Endodermal cell (in vitro differentiated cells): ENCODE results near the gene SNX7. TPM values are rescaled to one million over a fixed set of nuclear protein-coding genes. Genes with fewer than 3 reads are reported as not detected.

Experiments
- DNase-seq: peaks from one replicate; pipeline ENCODE4 v3.0.0-alpha.2; 2017
- H3K27ac ChIP-seq: 2 replicates; pipeline ENCODE4 v1.5.1; 2013; ENCODE audit warnings: mild to moderate bottlenecking, low read depth, low read length, moderate library complexity
- H3K27me3 ChIP-seq: 2 replicates; pipeline ENCODE4 v1.6.1; 2013; ENCODE audit warnings: mild to moderate bottlenecking, low read length, moderate library complexity; ENCODE audit not compliant: insufficient read depth, control insufficient read depth, poor library complexity, severe bottlenecking
- H3K36me3 ChIP-seq: 2 replicates; pipeline ENCODE4 v1.7.0; 2013; ENCODE audit warnings: mild to moderate bottlenecking, low read length, moderate library complexity; ENCODE audit not compliant: control insufficient read depth, insufficient read depth
- H3K4me1 ChIP-seq: one replicate; pipeline ENCODE4 v1.7.0; 2013; ENCODE audit warnings: low read length; ENCODE audit not compliant: control insufficient read depth, insufficient read depth
- H3K4me3 ChIP-seq: 2 replicates; pipeline ENCODE4 v1.5.1; 2013; ENCODE audit warnings: mild to moderate bottlenecking, low read length, moderate library complexity
- H3K9ac ChIP-seq: 2 replicates; pipeline ENCODE4 v1.6.1; 2013; ENCODE audit warnings: mild to moderate bottlenecking, low read length, moderate library complexity; ENCODE audit not compliant: poor library complexity, severe bottlenecking; ENCODE audit errors: extremely low read depth
- H3K9me3 ChIP-seq: 2 replicates; pipeline ENCODE4 v1.6.1; 2013; ENCODE audit warnings: mild to moderate bottlenecking, low read length, moderate library complexity; ENCODE audit not compliant: control insufficient read depth
- H3K27ac Mint-ChIP-seq: 2 replicates; pipeline ENCODE4 v1.8.0; 2020; ENCODE audit warnings: mixed read lengths
- H3K27me3 Mint-ChIP-seq: 2 replicates; pipeline ENCODE4 v1.8.0; 2021; ENCODE audit warnings: mild to moderate bottlenecking, mixed read lengths; ENCODE audit not compliant: insufficient read depth
- H3K36me3 Mint-ChIP-seq: 2 replicates; pipeline ENCODE4 v1.8.0; 2020; ENCODE audit warnings: low read depth, mixed read lengths
- H3K4me1 Mint-ChIP-seq: 2 replicates; pipeline ENCODE4 v1.8.0; 2020; ENCODE audit warnings: mixed read lengths
- H3K4me3 Mint-ChIP-seq: 2 replicates; pipeline ENCODE4 v1.8.0; 2020; ENCODE audit warnings: mild to moderate bottlenecking, moderate library complexity, mixed read lengths
- H3K9me3 Mint-ChIP-seq: 2 replicates; pipeline ENCODE4 v1.8.0; 2020; ENCODE audit warnings: mild to moderate bottlenecking, mixed read lengths
- WGBS, 2 experiments: methylation state at CpG; one replicate each; pipeline versions ENCODE4 v1.1.5 to v1.1.7; 2013; ENCODE audit warnings: missing lambda C conversion rate in 2 of 2, mixed read lengths in 1 of 2; ENCODE audit not compliant: insufficient coverage in 1 of 2, insufficient read length in 1 of 2; 5-methylcytosine and 5-hydroxymethylcytosine counted together
- total RNA-seq, 2 donors: library from RNA; stranded (reverse); fragmentation: NEBNext Ultra II Directional in 1 of 2; extraction: Animal tissue kit (Norgen Biotek cat#: 25700) in 1 of 2; gene quantifications; 2 replicates in 1 of 2; 3 replicates in 1 of 2; pipeline ENCODE4 v1.2.1, GENCODE V29; 2021
- TF ChIP-seq, protein P1 (sequence below): fragments of 200-600 bp; sonication (generic); conservative IDR thresholded peaks from 2 replicates; pipeline ENCODE4 v1.5.0; 2021; ENCODE audit warnings: antibody characterized with exemption, mild to moderate bottlenecking

Gene SNX7
- total RNA-seq, 2 donors from 2014 or later, result 37.5 to 41.5 TPM

GRCh38 chr1:98739762-98740161 lies 78.2 kb downstream of the SNX7 start:
- TF ChIP-seq, protein P1, sequence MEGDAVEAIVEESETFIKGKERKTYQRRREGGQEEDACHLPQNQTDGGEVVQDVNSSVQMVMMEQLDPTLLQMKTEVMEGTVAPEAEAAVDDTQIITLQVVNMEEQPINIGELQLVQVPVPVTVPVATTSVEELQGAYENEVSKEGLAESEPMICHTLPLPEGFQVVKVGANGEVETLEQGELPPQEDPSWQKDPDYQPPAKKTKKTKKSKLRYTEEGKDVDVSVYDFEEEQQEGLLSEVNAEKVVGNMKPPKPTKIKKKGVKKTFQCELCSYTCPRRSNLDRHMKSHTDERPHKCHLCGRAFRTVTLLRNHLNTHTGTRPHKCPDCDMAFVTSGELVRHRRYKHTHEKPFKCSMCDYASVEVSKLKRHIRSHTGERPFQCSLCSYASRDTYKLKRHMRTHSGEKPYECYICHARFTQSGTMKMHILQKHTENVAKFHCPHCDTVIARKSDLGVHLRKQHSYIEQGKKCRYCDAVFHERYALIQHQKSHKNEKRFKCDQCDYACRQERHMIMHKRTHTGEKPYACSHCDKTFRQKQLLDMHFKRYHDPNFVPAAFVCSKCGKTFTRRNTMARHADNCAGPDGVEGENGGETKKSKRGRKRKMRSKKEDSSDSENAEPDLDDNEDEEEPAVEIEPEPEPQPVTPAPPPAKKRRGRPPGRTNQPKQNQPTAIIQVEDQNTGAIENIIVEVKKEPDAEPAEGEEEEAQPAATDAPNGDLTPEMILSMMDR, result no peak
- 90 to 92% methylated on average over 1 of the region's 1 CpG for WGBS, 2 experiments
- peaks cover 2% of the 10 kb centered on the region for H3K4me1 Mint-ChIP-seq
- no peaks in the 10 kb centered on the region for H3K4me1 ChIP-seq
- H3K4me3 ChIP-seq, result no peak overlapping the region
- no peak overlapping the region for H3K27ac Mint-ChIP-seq
- H3K27me3 Mint-ChIP-seq, result no peaks in the 10 kb centered on the region
- H3K27me3 ChIP-seq, result no peaks in the 10 kb centered on the region
- no peak for DNase-seq
- no peaks in the 10 kb centered on the region for H3K9me3 ChIP-seq
- H3K9ac ChIP-seq, result no peak overlapping the region
- no peaks in the 10 kb centered on the region for H3K36me3 ChIP-seq
- H3K27ac ChIP-seq, result no peak overlapping the region
- H3K9me3 Mint-ChIP-seq, result no peaks in the 10 kb centered on the region
- H3K4me3 Mint-ChIP-seq, result no peak overlapping the region
- H3K36me3 Mint-ChIP-seq, result no peaks in the 10 kb centered on the region

- 80% methylated on average over 1 of the region's 1 CpG; no CpG with 5 or more reads in 1 of the 2 experiments for WGBS, 2 experiments
- no peaks in the 10 kb centered on the region for H3K9me3 Mint-ChIP-seq
These were observed 79.6 kb downstream of the SNX7 start for GRCh38 chr1:98741164-98741563.

DNA sequence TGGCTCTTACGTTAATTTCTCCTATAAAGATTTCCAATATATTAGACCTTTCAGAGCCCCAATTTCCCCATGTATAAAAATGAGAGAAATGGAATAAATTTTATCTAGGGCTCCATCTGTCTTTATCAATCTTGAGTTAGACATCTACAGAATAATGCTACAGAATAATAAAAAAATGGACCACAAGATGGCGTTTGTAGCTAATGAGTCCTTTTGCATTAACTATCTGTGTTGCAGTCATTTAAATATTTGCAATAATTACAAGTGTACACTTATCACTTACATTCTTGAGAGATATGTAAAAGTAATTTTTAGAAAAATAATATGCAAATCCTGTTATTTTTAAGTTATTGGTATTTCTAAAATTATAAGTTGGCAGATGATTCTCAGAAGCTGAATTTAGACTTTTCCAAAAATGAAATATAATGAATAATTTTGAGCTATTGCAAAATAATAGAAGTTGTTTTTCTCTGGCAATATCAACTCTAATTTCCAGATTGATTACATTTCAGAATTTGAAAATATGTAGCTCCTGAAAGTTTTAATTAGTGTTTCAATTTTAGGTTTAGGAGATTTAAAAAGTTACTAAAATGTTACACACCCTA lies 87.7 kb downstream of the SNX7 start:
- no peak overlapping the region for H3K27ac Mint-ChIP-seq

More at GRCh38 chr1:98741164-98741563, 79.6 kb downstream of the SNX7 start:
- H3K9ac ChIP-seq, result no peak overlapping the region
- TF ChIP-seq, protein P1, result no peak
- H3K4me3 Mint-ChIP-seq, result no peak overlapping the region
- H3K27me3 Mint-ChIP-seq, result no peaks in the 10 kb centered on the region
- H3K4me1 ChIP-seq, result no peaks in the 10 kb centered on the region
- H3K36me3 Mint-ChIP-seq, result no peaks in the 10 kb centered on the region
- H3K27me3 ChIP-seq, result no peaks in the 10 kb centered on the region
- H3K27ac Mint-ChIP-seq, result no peak overlapping the region
- H3K9me3 ChIP-seq, result no peaks in the 10 kb centered on the region
- DNase-seq, result no peak
- no peaks in the 10 kb centered on the region for H3K36me3 ChIP-seq
- H3K4me3 ChIP-seq, result no peak overlapping the region
- no peak overlapping the region for H3K27ac ChIP-seq
- no peaks in the 10 kb centered on the region for H3K4me1 Mint-ChIP-seq

More for the DNA sequence above, 87.7 kb downstream of the SNX7 start:
- Histone ChIP-seq H3K4me3 (no peak overlapping the region), H3K27me3 (no peaks in the 10 kb centered on the region), H3K36me3 (no peaks in the 10 kb centered on the region), H3K9ac (no peak overlapping the region), H3K9me3 (no peaks in the 10 kb centered on the region), H3K4me1 (no peaks in the 10 kb centered on the region), H3K27ac (no peak overlapping the region)
- TF ChIP-seq, protein P1, result peak; percentile 70
- Mint-ChIP-seq H3K9me3 (no peaks in the 10 kb centered on the region), H3K4me1 (peaks cover 7% of the 10 kb centered on the region), H3K4me3 (no peak overlapping the region), H3K36me3 (no peaks in the 10 kb centered on the region), H3K27me3 (no peaks in the 10 kb centered on the region)
- WGBS, 2 experiments, result 71% methylated on average over 1 of the region's 2 CpGs; no CpG with 5 or more reads in 1 of the 2 experiments
- DNase-seq, result no peak
